ENCODE data around the gene EREG. TPM values are rescaled to one million over a fixed set of nuclear protein-coding genes. Genes with fewer than 3 reads are reported as not detected.

EREG gene
- polyA plus RNA-seq, 1 experiment: 0.40 TPM

- CTCF ChIA-PET: interaction anchor here (1.0 to 2.0 kb wide), 2 partner anchors 10 to 342 kb away, joined by 3 to 10 read pairs; no protein-coding TSS in a partner anchor
- no peaks in the 10 kb centered on the region for H3K27me3 ChIP-seq (ENCODE audit: control insufficient read depth, insufficient read depth, low read length)
- H3K36me3 ChIP-seq (ENCODE audit: control insufficient read depth, insufficient read depth, low read length): no peaks in the 10 kb centered on the region
- no peak for DNase-seq (ENCODE audit: low read depth)
- POLR2A ChIA-PET: no interaction called here
- H3K4me3 ChIP-seq (ENCODE audit: low read depth, low read length): no peak overlapping the region
- no peak for TF ChIP-seq CTCF (IDR thresholded peaks at IDR 0.05; ENCODE audit: insufficient read depth, low read depth, low read length)
Observed at GRCh38 chr4:74330295-74330750, 34.6 kb upstream of the EREG start.

GRCh38 chr4:74331252-74331651 lies 33.7 kb upstream of the EREG start:
- CTCF ChIA-PET: interaction anchor here (1.4 kb wide), 1 partner anchor 10 kb away, joined by 8 read pairs; no protein-coding TSS in a partner anchor

GRCh38 chr4:74331944-74332343 lies 33.0 kb upstream of the EREG start:
- TF ChIP-seq CTCF (IDR thresholded peaks at IDR 0.05; ENCODE audit: insufficient read depth, low read depth, low read length): no peak
- DNase-seq (ENCODE audit: low read depth): no peak
- CTCF ChIA-PET: interaction anchor here (0.8 to 1.5 kb wide), 3 partner anchors 11 to 344 kb away, joined by 5 to 8 read pairs (median 5); no protein-coding TSS in a partner anchor
- no peaks in the 10 kb centered on the region for H3K36me3 ChIP-seq (ENCODE audit: control insufficient read depth, insufficient read depth, low read length)
- no peak overlapping the region for H3K4me3 ChIP-seq (ENCODE audit: low read depth, low read length)
- H3K27me3 ChIP-seq (ENCODE audit: control insufficient read depth, insufficient read depth, low read length): no peaks in the 10 kb centered on the region
- POLR2A ChIA-PET: no interaction called here

More at GRCh38 chr4:74331252-74331651, 33.7 kb upstream of the EREG start:
- TF ChIP-seq CTCF (IDR thresholded peaks at IDR 0.05; ENCODE audit: insufficient read depth, low read depth, low read length): no peak
- no peak for DNase-seq (ENCODE audit: low read depth)
- POLR2A ChIA-PET: no interaction called here
- H3K36me3 ChIP-seq (ENCODE audit: control insufficient read depth, insufficient read depth, low read length): no peaks in the 10 kb centered on the region
- H3K4me3 ChIP-seq (ENCODE audit: low read depth, low read length): no peak overlapping the region
- H3K27me3 ChIP-seq (ENCODE audit: control insufficient read depth, insufficient read depth, low read length): no peaks in the 10 kb centered on the region

- TF ChIP-seq CTCF (IDR thresholded peaks at IDR 0.05; ENCODE audit: insufficient read depth, low read depth, low read length): no peak
- CTCF ChIA-PET: interaction anchor here (2.0 kb wide), 1 partner anchor 15 kb away, joined by 7 read pairs; no protein-coding TSS in a partner anchor
- no peak overlapping the region for H3K4me3 ChIP-seq (ENCODE audit: low read depth, low read length)
- no peaks in the 10 kb centered on the region for H3K27me3 ChIP-seq (ENCODE audit: control insufficient read depth, insufficient read depth, low read length)
- no peak for DNase-seq (ENCODE audit: low read depth)
- POLR2A ChIA-PET: no interaction called here
- no peaks in the 10 kb centered on the region for H3K36me3 ChIP-seq (ENCODE audit: control insufficient read depth, insufficient read depth, low read length)
Observed at GRCh38 chr4:74334636-74335035, 30.3 kb upstream of the EREG start.

- ChIA-PET CTCF (interaction anchor here (2.0 to 2.2 kb wide), 2 partner anchors 16 to 340 kb away, joined by 6 to 7 read pairs; no protein-coding TSS in a partner anchor), POLR2A (no interaction called here)
- no peak for TF ChIP-seq CTCF (IDR thresholded peaks at IDR 0.05; ENCODE audit: insufficient read depth, low read depth, low read length)
- no peak for DNase-seq (ENCODE audit: low read depth)
- Histone ChIP-seq H3K36me3 (ENCODE audit: control insufficient read depth, insufficient read depth, low read length) (no peaks in the 10 kb centered on the region), H3K4me3 (ENCODE audit: low read depth, low read length) (no peak overlapping the region), H3K27me3 (ENCODE audit: control insufficient read depth, insufficient read depth, low read length) (no peaks in the 10 kb centered on the region)
Observed at GRCh38 chr4:74335341-74336021, 29.5 kb upstream of the EREG start.
